Keratinocyte (primary cell): Measurements from ENCODE around the gene RPS6KL1. TPM values are rescaled to one million over a fixed set of nuclear protein-coding genes. Genes with fewer than 3 reads are reported as not detected.

Source experiments
- DNase-seq: peaks from one replicate; pipeline ENCODE4 v3.0.0-alpha.2; 2011; ENCODE audit warnings: low read depth, missing footprints, low spot score
- FAIRE-seq: peaks from 2 replicates; lab custom pipeline; 2011; peaks lifted over from hg19 to GRCh38; lab: Jason Lieb, UNC
- H2AFZ ChIP-seq: 2 replicates; pipeline ENCODE4 v1.6.0; 2012; ENCODE audit warnings: low read length, control low read depth, inconsistent platforms; ENCODE audit not compliant: control insufficient read depth
- H3K27ac ChIP-seq: 2 replicates; pipeline ENCODE4 v1.5.1; 2011; ENCODE audit warnings: low read length; ENCODE audit not compliant: control insufficient read depth, insufficient read depth
- H3K27me3 ChIP-seq: 3 replicates; pipeline ENCODE4 v1.6.0; 2011; ENCODE audit warnings: low read length; ENCODE audit not compliant: control insufficient read depth, insufficient read depth; ENCODE audit errors: extremely low read depth
- H3K36me3 ChIP-seq, 2 experiments: 2 replicates in 1 of 2; 3 replicates in 1 of 2; pipeline ENCODE4 v1.5.1; 2011; ENCODE audit warnings: low read length in 2 of 2, mild to moderate bottlenecking in 1 of 2; ENCODE audit not compliant: control insufficient read depth in 2 of 2, insufficient read depth in 2 of 2; ENCODE audit errors: extremely low read depth in 1 of 2
- H3K4me1 ChIP-seq: 3 replicates; pipeline ENCODE4 v1.5.1; 2011; ENCODE audit warnings: low read length; ENCODE audit not compliant: control insufficient read depth, insufficient read depth; ENCODE audit errors: extremely low read depth
- H3K4me2 ChIP-seq: 3 replicates; pipeline ENCODE4 v1.6.0; 2011; ENCODE audit warnings: low read depth, low read length; ENCODE audit not compliant: control insufficient read depth, insufficient read depth; ENCODE audit errors: extremely low read depth
- H3K4me3 ChIP-seq, 3 experiments: fragments of 200-600 bp in 1 of 3; sonication (generic) in 1 of 3; 2 replicates in 2 of 3; 3 replicates in 1 of 3; pipeline ENCODE4 v1.5.1; 2011 to 2016; ENCODE audit warnings: low read length in 3 of 3, mild to moderate bottlenecking in 3 of 3, control low read depth in 2 of 3, inconsistent platforms in 1 of 3, low read depth in 1 of 3, mixed read lengths in 1 of 3, mixed run types in 1 of 3, moderate library complexity in 1 of 3; ENCODE audit not compliant: control insufficient read depth in 2 of 3, insufficient read depth in 2 of 3; ENCODE audit errors: extremely low read depth in 1 of 3
- H3K79me2 ChIP-seq: 2 replicates; pipeline ENCODE4 v1.6.0; 2012; ENCODE audit warnings: low read length; ENCODE audit not compliant: control insufficient read depth, insufficient read depth
- H3K9ac ChIP-seq: 3 replicates; pipeline ENCODE4 v1.6.0; 2011; ENCODE audit warnings: low read length; ENCODE audit not compliant: control insufficient read depth, insufficient read depth; ENCODE audit errors: extremely low read depth
- H3K9me1 ChIP-seq: 3 replicates; pipeline ENCODE4 v1.6.0; 2011; ENCODE audit warnings: low read length; ENCODE audit not compliant: control insufficient read depth, insufficient read depth; ENCODE audit errors: extremely low read depth
- H3K9me3 ChIP-seq: 2 replicates; pipeline ENCODE4 v1.5.1; 2012; ENCODE audit warnings: low read depth, low read length; ENCODE audit not compliant: control insufficient read depth
- H4K20me1 ChIP-seq: 3 replicates; pipeline ENCODE4 v1.6.0; 2011; ENCODE audit warnings: low read length; ENCODE audit not compliant: control insufficient read depth, insufficient read depth; ENCODE audit errors: extremely low read depth
- CTCF ChIP-seq, 3 experiments: IDR thresholded peaks in 1 of 3; conservative IDR thresholded peaks in 1 of 3; optimal IDR thresholded peaks in 1 of 3; 2 replicates in 2 of 3; 3 replicates in 1 of 3; pipeline versions ENCODE3 to v1.5.1; 2011; ENCODE audit warnings: low read length in 3 of 3, mild to moderate bottlenecking in 3 of 3, moderate library complexity in 2 of 3, control low read depth in 1 of 3, inconsistent platforms in 1 of 3; ENCODE audit not compliant: insufficient read depth in 2 of 3; ENCODE audit errors: extremely low read depth in 1 of 3
- EZH2 ChIP-seq: IDR thresholded peaks from one replicate; pipeline ENCODE4 v1.6.1; 2012; ENCODE audit warnings: inconsistent platforms, mild to moderate bottlenecking, low read length, moderate library complexity
- dilution Hi-C: fragments of 300-500 bp; cut with MboI; formaldehyde crosslinking; loops from one replicate; pipeline ENCODE4 v1.7.0; 2020; ENCODE audit warnings: low sequenced_read_pairs; ENCODE audit not compliant: extremely low pct_ligation_motif_present
- polyA plus RNA-seq, 5 experiments: library from polyadenylated mRNA; depleted of rRNA in 3 of 5; stranded (reverse) in 3 of 5; stranded (forward) in 1 of 5; unstranded in 1 of 5; fragments of >200 nt; gene quantifications; 1 replicate in 1 of 5; 2 replicates in 3 of 5; 3 replicates in 1 of 5; pipeline versions ENCODE4 v1.2.1 to v1.2.3, GENCODE V29; 2011 to 2012; ENCODE audit warnings: missing spikeins in 2 of 5, low read depth in 1 of 5, low replicate concordance in 1 of 5

The RPS6KL1 gene
- polyA plus RNA-seq, 1 donor (not counting 4 experiments of a cell fraction or from before 2014, with no cell fraction given): 0.69 TPM

- Histone ChIP-seq H2AFZ (no peak overlapping the region), H3K9ac (no peak overlapping the region), H3K27me3 (peaks cover 4% of the 10 kb centered on the region), H3K79me2 (peaks cover 27% of the 10 kb centered on the region), H3K4me1 (peaks cover 19% of the 10 kb centered on the region), H3K9me3 (no peaks in the 10 kb centered on the region), H3K9me1 (peaks cover 5% of the 10 kb centered on the region), H3K36me3 (peaks cover 0 to 6% of the 10 kb centered on the region in 2 experiments), H3K4me2 (no peak overlapping the region), H3K4me3 (no peak overlapping the region), H3K27ac (no peak overlapping the region), H4K20me1 (peaks cover 11% of the 10 kb centered on the region)
- TF ChIP-seq CTCF (optimal IDR thresholded peaks at IDR 0.05 in 1 of 3, IDR thresholded peaks at IDR 0.05 in 1 of 3, conservative IDR thresholded peaks at IDR 0.05 in 1 of 3; ENCODE audit: extremely low read depth in 1 of 3, insufficient read depth in 2 of 3, low read length in 3 of 3): no peak
- no peak for TF ChIP-seq EZH2
- FAIRE-seq (no peak), DNase-seq (no peak)
- dilution Hi-C loops: no loop called here
Observed at GRCh38 chr14:74879427-74880182, 43.5 kb downstream of the RPS6KL1 start.

GRCh38 chr14:74875941-74876913 lies 46.8 kb downstream of the RPS6KL1 start, which contains the start of gene PROX2:
Gene PROX2 (minus strand): TSS chr14:74876145. CDS start chr14:74863834, 12,311 bp downstream.
- no peak for TF ChIP-seq CTCF (optimal IDR thresholded peaks at IDR 0.05 in 1 of 3, IDR thresholded peaks at IDR 0.05 in 1 of 3, conservative IDR thresholded peaks at IDR 0.05 in 1 of 3; ENCODE audit: extremely low read depth in 1 of 3, insufficient read depth in 2 of 3, low read length in 3 of 3)
- no peak for TF ChIP-seq EZH2
- dilution Hi-C loops: no loop called here
- FAIRE-seq (no peak), DNase-seq (no peak)
- H3K4me1 ChIP-seq: peaks cover 3% of the 10 kb centered on the region
- no peak within 1 kb of the TSS for H3K4me2 ChIP-seq
- peaks cover 4% of the 10 kb centered on the region for H3K27me3 ChIP-seq
- no peaks in the 10 kb centered on the region for H3K36me3 ChIP-seq
- no peak within 1 kb of the TSS for H3K4me3 ChIP-seq
- no peaks in the 10 kb centered on the region for H3K9me3 ChIP-seq
- no peaks in the 10 kb centered on the region for H3K9me1 ChIP-seq
- H3K9ac ChIP-seq: no peak within 1 kb of the TSS
- no peaks in the 10 kb centered on the region for H3K79me2 ChIP-seq
- H3K27ac ChIP-seq: no peak within 1 kb of the TSS
- H4K20me1 ChIP-seq: no peaks in the 10 kb centered on the region
- no peak within 1 kb of the TSS for H2AFZ ChIP-seq
